Ascending aorta (tissue), 2 donors: ENCODE results near the gene WSCD2. TPM values are rescaled to one million over a fixed set of nuclear protein-coding genes. Genes with fewer than 3 reads are reported as not detected.

Experiments
- DNase-seq, 2 donors: peaks; one replicate each; pipeline ENCODE4 v3.0.0-alpha.2; 2019; ENCODE audit warnings: low spot score in 2 of 2
- H3K27ac ChIP-seq, 2 donors: fragments of 200-600 bp; sonication (generic); one replicate each; pipeline ENCODE4 v1.5.1; 2016 to 2017; ENCODE audit warnings: mild to moderate bottlenecking in 1 of 2
- H3K27me3 ChIP-seq: fragments of 200-600 bp; sonication (generic); one replicate; pipeline ENCODE4 v1.5.1; 2017
- H3K36me3 ChIP-seq, 2 donors: fragments of 200-600 bp; sonication (generic); one replicate each; pipeline ENCODE4 v1.5.1; 2016
- H3K4me1 ChIP-seq, 2 donors: fragments of 200-600 bp; sonication (generic); one replicate each; pipeline ENCODE4 v1.5.1; 2016 to 2017; ENCODE audit warnings: mild to moderate bottlenecking in 1 of 2
- H3K4me3 ChIP-seq, 2 donors: fragments of 200-600 bp; sonication (generic); one replicate each; pipeline ENCODE4 v1.5.1; 2016 to 2017; ENCODE audit warnings: mild to moderate bottlenecking in 1 of 2
- H3K9me3 ChIP-seq, 2 donors: fragments of 200-600 bp; sonication (generic); one replicate each; pipeline ENCODE4 v1.5.1; 2016
- intact Hi-C: fragments of 100-400 bp; cut with DNase I; formaldehyde crosslinking; loops from one replicate; pipeline ENCODE4 v1.15.1; 2023
- total RNA-seq: library from RNA; depleted of rRNA; stranded (reverse); fragments of >200 nt; gene quantifications from one replicate; pipeline ENCODE4 v1.1.0, GENCODE V29; 2016
- TF ChIP-seq, protein P1 (sequence below), 3 experiments: fragments of 200-600 bp in 2 of 3; fragments of 450-650 bp in 1 of 3; sonication (generic) in 2 of 3; IDR thresholded peaks; one replicate each; pipeline ENCODE4 v1.5.1; 2016 to 2019; ENCODE audit warnings: antibody characterized with exemption in 3 of 3, mild to moderate bottlenecking in 1 of 3, moderate library complexity in 1 of 3

WSCD2 gene
- total RNA-seq, 1 donor from 2014 or later: 3.5 TPM

GRCh38 chr12:108179305-108179704 is 50.2 kb downstream of the WSCD2 start:
- Histone ChIP-seq H3K27me3 (no peaks in the 10 kb centered on the region), H3K4me3 (no peak overlapping the region), H3K9me3 (no peaks in the 10 kb centered on the region), H3K36me3 (no peaks in the 10 kb centered on the region), H3K4me1 (no peaks in the 10 kb centered on the region), H3K27ac (no peak overlapping the region)
- no peak for DNase-seq
- intact Hi-C loops: no loop called here
- TF ChIP-seq, protein P1, sequence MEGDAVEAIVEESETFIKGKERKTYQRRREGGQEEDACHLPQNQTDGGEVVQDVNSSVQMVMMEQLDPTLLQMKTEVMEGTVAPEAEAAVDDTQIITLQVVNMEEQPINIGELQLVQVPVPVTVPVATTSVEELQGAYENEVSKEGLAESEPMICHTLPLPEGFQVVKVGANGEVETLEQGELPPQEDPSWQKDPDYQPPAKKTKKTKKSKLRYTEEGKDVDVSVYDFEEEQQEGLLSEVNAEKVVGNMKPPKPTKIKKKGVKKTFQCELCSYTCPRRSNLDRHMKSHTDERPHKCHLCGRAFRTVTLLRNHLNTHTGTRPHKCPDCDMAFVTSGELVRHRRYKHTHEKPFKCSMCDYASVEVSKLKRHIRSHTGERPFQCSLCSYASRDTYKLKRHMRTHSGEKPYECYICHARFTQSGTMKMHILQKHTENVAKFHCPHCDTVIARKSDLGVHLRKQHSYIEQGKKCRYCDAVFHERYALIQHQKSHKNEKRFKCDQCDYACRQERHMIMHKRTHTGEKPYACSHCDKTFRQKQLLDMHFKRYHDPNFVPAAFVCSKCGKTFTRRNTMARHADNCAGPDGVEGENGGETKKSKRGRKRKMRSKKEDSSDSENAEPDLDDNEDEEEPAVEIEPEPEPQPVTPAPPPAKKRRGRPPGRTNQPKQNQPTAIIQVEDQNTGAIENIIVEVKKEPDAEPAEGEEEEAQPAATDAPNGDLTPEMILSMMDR (IDR thresholded peaks at IDR 0.05): no peak

GRCh38 chr12:108180255-108181094 is 51.4 kb downstream of the WSCD2 start:
- Histone ChIP-seq H3K4me3 (no peak overlapping the region), H3K4me1 (no peaks in the 10 kb centered on the region), H3K27me3 (no peaks in the 10 kb centered on the region), H3K36me3 (no peaks in the 10 kb centered on the region), H3K9me3 (no peaks in the 10 kb centered on the region), H3K27ac (no peak overlapping the region)
- TF ChIP-seq, protein P1 (IDR thresholded peaks at IDR 0.05): no peak
- DNase-seq: no peak
- intact Hi-C loops: no loop called here

GRCh38 chr12:108181095-108181454 is 52.0 kb downstream of the WSCD2 start:
- TF ChIP-seq, protein P1 (IDR thresholded peaks at IDR 0.05): no peak
- intact Hi-C loops: no loop called here
- no peaks in the 10 kb centered on the region for H3K4me1 ChIP-seq

DNA sequence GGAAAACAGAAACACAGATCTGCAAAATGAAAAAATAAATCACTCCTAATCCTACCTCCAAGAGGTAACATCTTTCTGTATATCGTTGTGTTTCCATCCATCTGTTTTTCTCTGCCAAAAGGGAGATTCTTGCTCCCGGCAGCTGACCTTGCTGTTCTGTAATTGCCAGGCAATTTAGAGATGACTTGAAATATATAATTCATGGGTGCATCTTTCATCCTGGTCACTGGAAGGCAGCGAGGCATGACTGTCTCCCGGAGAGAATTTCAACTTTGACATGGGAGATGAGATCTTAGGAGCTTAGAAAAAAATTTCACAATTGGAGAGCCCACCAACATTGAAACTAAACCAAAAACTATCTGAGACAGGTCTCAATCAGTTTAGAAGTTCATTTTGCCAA is 53.0 kb downstream of the WSCD2 start:
- Histone ChIP-seq H3K27ac (no peak overlapping the region), H3K36me3 (no peaks in the 10 kb centered on the region), H3K9me3 (no peaks in the 10 kb centered on the region), H3K4me1 (no peaks in the 10 kb centered on the region), H3K27me3 (no peaks in the 10 kb centered on the region), H3K4me3 (no peak overlapping the region)
- intact Hi-C loops: no loop called here
- no peak for DNase-seq
- TF ChIP-seq, protein P1 (IDR thresholded peaks at IDR 0.05): no peak

More at GRCh38 chr12:108181095-108181454, 52.0 kb downstream of the WSCD2 start:
- Histone ChIP-seq H3K27me3 (no peaks in the 10 kb centered on the region), H3K4me3 (no peak overlapping the region), H3K36me3 (no peaks in the 10 kb centered on the region), H3K27ac (no peak overlapping the region), H3K9me3 (no peaks in the 10 kb centered on the region)
- no peak for DNase-seq

- H3K4me1 ChIP-seq: no peaks in the 10 kb centered on the region
- no peaks in the 10 kb centered on the region for H3K9me3 ChIP-seq
- intact Hi-C loops: no loop called here
- no peak overlapping the region for H3K27ac ChIP-seq
- no peaks in the 10 kb centered on the region for H3K27me3 ChIP-seq
- H3K36me3 ChIP-seq: no peaks in the 10 kb centered on the region
- no peak for DNase-seq
- TF ChIP-seq, protein P1 (IDR thresholded peaks at IDR 0.05): no peak
- H3K4me3 ChIP-seq: no peak overlapping the region
Measured at GRCh38 chr12:108185002-108185401, 55.9 kb downstream of the WSCD2 start.
